HG02610 (cell line): ENCODE measurements around the gene PYCARD.
"Not testable (repeated sequence)": the region's sequence is repeated elsewhere in the genome, so short reads cannot be mapped to it uniquely, and the experiment has no call there.

Source experiments
- ATAC-seq: cut with Tn5 transposase; IDR thresholded peaks from one replicate; pipeline ENCODE4 v1.9.1; 2021; ENCODE audit warnings: mild to moderate bottlenecking, moderate library complexity; ENCODE audit not compliant: unreplicated experiment

PYCARD gene

GRCh38 chr16:31215287-31216162 lies 13.0 kb upstream of the PYCARD start:
- no peak for ATAC-seq

- ATAC-seq, result no peak
These were observed 12.2 kb upstream of the PYCARD start for GRCh38 chr16:31214708-31215286.

- no peak for ATAC-seq
These were observed 11.5 kb upstream of the PYCARD start, which contains the start of gene TRIM72 for GRCh38 chr16:31213877-31214707. TRIM72 (plus strand) TSS chr16:31214119; CDS start chr16:31214739, 620 bp downstream.

GRCh38 chr16:31213342-31213741 lies 10.8 kb upstream of the PYCARD start:
- ATAC-seq, result no peak

- no peak for ATAC-seq
These were observed 4.2 kb upstream of the PYCARD start for GRCh38 chr16:31206776-31207175.

- no peak for ATAC-seq
These were observed 2.5 kb upstream of the PYCARD start for GRCh38 chr16:31204871-31205666.

GRCh38 chr16:31201582-31202413 lies 762 bp downstream of the PYCARD start:
- peak; percentile 44 for ATAC-seq

DNA sequence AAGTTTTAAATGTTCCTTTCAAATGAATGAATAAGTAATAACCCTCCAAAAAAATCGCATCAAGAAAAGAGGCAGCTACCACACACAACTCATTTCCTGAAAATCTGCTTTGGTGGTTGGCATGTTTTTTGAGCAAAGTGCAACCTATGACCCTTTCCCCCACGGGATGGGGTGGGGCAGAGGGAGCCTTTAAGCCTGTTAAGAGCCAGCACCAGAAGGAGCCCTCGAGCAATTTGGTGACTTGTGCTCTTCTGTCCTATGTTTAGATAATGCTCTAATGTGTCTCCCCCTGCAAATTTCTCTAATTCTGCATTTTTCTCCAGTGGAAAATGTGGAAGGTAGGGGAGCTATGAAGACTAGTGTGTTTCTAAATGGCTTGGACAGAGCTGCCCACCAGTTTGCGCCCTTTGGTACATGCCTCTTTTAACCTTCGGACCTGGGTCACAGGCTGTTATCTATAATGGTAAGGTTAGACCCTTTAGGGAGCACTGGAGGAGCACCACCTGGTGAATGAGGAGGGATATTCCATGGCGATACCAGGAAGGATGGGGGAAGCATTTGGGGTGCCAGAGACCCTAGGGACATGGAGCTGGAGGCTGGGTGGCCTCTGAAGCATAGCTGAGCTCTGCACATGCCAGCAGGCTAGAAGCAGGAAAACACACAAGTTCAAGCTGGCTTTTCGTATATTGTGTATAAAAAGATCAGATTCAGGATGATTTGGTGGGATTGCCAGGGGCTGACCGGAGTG lies 1.6 kb downstream of the PYCARD start:
- no peak for ATAC-seq

- ATAC-seq, result not testable (repeated sequence)
These were observed 2.4 kb downstream of the PYCARD start for GRCh38 chr16:31200111-31200510.

GRCh38 chr16:31199430-31200041 lies 3.0 kb downstream of the PYCARD start:
- no peak for ATAC-seq

GRCh38 chr16:31198207-31198882 lies 4.2 kb downstream of the PYCARD start:
- ATAC-seq, result no peak

DNA sequence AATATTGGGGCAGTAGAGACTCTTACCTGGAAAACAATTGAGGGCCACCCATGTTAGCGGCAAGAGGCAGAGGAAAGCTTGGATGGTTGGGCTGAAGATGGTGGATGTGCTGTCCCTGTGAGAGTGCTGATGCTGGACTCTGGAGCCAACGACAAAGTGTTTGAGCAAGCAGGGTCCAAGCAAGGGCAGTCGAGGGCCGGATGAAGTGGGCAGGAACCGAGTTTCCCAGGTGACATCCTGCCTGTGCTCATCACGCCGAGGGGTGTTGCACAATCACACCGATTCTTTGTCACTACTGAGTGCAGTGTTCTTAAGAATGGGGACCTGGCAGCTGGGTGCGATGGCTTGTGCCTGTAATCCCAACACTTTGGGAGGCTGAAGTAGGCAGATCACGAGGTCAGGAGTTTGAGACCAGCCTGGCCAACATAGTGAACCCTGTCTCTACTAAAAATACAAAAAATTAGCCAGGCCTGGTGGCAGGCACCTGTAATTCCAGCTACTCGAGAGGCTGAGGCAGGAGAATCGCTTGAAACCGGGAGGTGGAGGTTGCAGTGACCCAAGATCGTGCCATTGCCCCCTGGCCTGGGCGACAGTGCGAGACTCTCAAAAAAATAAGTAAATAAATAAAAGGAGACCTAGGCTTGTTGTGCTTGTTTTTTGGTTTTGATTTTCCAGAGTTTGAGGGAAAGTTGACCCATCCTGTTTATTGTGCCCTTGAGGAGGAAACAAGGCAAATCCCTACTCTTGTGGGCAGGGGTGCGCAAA lies 6.1 kb downstream of the PYCARD start:
- ATAC-seq, result no peak

GRCh38 chr16:31195861-31196260 lies 6.7 kb downstream of the PYCARD start:
- ATAC-seq, result not testable (repeated sequence)

GRCh38 chr16:31194898-31195297 lies 7.7 kb downstream of the PYCARD start:
- peak; percentile 59 for ATAC-seq

DNA sequence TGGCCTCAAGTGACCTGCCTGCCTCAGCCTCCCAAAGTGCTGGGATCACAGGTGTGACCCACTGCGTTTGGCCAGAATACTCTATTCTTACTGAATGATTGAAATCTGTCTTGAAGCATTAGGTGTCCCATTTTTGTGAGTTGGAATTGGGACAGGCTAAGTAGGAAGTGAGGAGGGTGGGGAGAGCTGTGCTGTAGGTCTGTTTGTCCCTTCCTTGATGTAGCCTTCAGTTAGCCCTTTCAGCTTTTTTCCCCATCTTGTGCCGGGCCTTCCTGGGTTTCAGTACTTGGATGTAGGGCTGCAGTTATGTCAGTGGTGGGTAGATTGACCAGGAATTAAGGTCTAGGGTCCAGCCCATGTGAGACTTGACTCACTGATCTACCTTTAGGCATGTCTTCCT lies 8.7 kb downstream of the PYCARD start:
- ATAC-seq, result no peak

DNA sequence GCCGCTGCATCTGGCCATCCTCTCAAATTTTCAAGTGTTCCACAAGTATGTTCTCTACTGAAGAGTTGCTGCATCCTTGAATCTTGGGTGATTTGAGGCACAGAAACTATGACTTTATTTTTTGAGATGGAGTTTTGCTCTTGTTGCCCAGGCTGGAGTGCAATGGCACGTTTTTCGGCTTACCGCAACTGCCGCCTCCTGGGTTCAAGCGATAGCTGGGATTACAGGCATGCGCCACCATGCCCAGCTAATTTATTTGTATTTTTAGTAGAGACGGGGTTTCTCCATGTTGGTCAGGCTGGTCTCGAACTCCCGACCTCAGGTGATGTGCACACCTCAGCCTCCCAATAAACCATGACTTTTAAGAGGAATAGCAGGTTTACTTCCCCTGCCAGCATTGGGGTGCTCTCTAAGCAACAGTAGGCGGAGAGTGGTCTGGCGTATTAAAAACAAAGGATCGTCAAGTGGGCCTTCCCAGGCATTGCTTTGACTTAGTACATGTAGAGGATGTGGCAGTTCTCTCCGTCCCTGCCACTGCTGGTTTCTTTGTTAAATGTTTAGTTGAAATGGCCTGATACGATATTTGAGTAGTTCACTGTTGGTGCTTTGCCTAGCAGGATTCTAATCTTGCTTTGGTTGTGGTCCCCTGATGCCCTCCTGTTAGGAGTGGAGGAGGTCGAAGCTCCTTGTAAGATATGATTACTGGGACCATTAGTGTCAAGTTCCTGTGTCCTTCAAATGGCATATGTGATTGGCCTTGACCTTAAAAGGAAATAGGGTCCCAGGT lies 9.5 kb downstream of the PYCARD start:
- no peak for ATAC-seq
